Stimulated activated CD4-positive, alpha-beta T cell treated with anti-CD3 and anti-CD28 coated beads, Interleukin-4, amount 100 ng/mL, for 4 hours (primary cell): Measurements from ENCODE around the gene SMIM36.
A peak's percentile ranks its signal among the peaks of the same experiment; 100 is the strongest.
"Not testable (repeated sequence)": the region's sequence is repeated elsewhere in the genome, so short reads cannot be mapped to it uniquely, and the experiment has no call there.

Source experiments
- DNase-seq, 2 experiments: peaks; one replicate each; pipeline ENCODE4 v3.0.0-alpha.2; 2020

Gene SMIM36

GRCh38 chr17:55510986-55511721 lies at the start of gene SMIM36:
SMIM36 (minus strand) TSS chr17:55511452.
- no peak for DNase-seq

DNA sequence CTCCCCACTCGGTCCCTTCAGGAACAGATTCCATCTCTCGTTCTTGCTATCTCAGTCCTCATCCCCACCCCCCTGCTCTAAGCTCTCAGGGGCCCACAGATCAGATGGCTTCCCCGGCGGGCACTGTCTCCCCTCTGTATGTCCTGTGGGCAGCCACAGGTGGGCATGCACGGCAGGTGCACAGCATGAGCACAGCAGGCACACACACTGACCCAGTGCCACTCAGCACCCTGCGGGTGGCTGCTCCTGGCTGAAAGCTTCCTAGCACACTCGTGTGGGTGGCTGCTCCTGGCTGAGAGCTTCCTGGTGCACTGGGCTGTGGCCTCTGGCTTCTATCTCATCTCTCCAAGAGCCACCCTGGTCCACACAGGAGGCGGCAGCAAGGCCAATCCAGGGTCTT lies 44.5 kb upstream of the SMIM36 start:
- DNase-seq = no peak

DNA sequence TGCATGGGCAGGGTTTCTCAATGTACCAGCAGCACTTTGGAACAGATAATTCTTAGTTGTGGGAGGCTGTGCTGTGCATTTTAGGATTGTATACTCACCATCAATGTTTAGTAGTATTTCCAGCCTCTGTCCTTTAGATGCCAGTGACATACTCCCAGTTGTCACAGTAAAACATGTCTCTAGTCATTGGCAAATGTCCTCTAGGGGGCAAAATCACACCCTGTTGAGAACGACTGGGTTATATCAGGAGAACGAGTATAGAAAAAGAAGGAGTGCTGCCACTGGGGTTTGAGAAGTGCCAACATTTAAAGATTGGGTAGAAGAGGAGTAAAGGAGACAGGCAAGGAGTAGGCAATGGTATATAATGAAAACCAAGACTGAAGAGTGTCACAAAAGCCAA lies 37.9 kb upstream of the SMIM36 start:
- DNase-seq = no peak

GRCh38 chr17:55546991-55547664 lies 35.9 kb upstream of the SMIM36 start:
- DNase-seq = no peak

GRCh38 chr17:55546481-55546880 lies 35.2 kb upstream of the SMIM36 start:
- DNase-seq = no peak

- no peak for DNase-seq
Observed at GRCh38 chr17:55545806-55546205, 34.6 kb upstream of the SMIM36 start.

GRCh38 chr17:55543709-55544108 lies 32.5 kb upstream of the SMIM36 start:
- DNase-seq = no peak

DNA sequence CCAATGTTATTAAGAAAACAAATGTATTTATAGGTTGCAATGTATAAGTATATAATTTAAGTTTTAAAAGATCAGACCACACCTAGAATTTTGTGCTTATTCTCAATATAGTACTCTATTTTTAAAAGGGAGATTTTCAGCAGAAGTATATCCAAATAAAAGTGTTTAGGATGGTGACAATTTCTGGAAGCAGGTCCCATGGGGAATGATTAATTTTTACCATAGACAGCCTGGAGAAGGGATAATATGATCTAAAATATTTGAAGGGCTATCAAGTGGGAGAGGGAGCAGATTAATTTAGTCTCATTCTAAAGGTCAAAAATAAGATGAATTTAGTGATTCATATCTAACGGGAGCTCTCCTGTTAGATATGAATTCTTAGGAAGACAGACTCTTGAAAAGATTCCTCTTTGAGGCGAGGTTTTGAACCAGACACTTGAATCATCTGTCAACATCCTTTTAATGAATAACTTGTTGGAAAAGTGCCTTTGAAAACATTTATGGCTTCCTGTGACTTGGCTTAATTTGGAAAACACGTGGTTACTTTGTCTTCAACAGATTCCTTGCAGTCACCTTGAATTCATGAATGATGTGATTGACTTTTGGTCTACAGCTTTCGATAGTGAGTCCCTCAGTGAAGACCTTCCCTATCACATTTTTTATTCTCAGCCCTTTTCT lies 29.3 kb upstream of the SMIM36 start:
- no peak for DNase-seq

GRCh38 chr17:55536205-55536604 lies 25.0 kb upstream of the SMIM36 start:
- DNase-seq = no peak

DNA sequence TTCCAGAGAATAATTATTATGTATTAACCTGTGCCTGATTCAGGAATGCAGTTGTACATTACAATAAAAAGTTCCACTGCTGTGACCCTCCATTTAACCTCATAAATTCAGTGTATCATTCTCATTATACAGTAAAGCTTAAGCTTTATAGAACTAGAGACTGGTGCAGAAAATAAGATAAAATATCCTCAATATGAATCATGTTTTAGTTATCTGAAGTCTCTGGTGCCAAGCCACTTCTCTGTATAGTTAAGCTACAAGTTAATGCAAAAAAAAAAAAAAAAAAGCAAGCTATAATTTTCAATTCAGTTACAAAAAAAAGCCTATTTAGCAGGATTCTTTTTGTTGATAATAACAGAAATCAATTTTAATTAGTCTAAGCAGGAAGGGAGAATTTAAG lies 22.4 kb upstream of the SMIM36 start:
- DNase-seq = no peak

GRCh38 chr17:55532670-55533069 lies 21.4 kb upstream of the SMIM36 start:
- DNase-seq = no peak

DNA sequence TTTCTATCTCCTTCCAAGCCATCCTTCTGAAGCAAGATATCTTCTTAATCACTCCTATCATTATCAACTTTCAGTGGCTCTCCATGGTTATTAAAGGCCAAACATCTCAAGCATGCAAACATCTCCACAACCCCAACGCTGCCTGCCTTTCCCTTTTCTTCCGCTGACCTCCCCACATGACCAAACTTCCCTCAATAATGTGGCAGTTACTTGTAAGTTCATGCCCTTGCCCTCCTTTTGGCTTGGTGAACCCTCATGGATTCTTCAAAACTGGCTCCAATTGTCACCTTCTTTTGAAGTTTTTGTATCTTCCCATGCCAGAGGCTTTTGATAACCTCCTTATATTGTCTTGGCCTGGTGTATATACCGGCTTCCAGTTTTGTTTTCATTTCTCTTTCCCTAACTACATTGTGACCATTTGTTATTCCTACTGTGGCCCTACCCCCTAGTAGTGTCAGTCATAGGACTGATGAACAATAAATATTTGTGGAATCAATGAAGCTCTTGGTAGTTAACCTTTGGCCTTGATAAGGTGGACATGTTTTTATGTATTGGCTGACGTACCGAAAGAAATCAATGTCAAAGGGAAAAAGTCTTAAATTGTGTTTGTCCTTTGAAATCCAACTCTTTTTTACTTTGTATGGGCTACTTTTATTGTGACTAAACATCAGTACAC lies 19.9 kb upstream of the SMIM36 start:
- no peak for DNase-seq

DNA sequence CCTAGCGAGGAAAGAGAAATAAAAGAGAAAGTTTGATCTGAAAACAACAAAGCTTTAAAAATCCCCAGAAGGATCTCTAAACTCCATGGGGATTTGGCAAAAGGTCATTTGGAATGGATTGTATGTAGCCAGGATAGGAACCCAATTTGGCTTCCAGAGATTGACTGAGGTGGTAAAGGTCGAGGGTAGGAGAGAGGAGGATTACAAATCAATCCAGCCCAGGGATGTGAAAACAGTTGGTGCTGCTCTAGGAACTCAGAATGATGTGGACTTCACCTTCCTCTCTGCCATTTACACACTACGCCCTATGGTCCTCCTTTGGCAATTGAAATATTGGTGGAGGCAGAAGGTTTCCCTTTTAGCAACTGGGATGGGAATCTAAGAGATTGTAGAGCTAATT lies 18.8 kb upstream of the SMIM36 start:
- DNase-seq = no peak

GRCh38 chr17:55527540-55528118 lies 16.4 kb upstream of the SMIM36 start:
- no peak for DNase-seq

- DNase-seq = no peak
Observed at GRCh38 chr17:55524440-55525220, 13.4 kb upstream of the SMIM36 start.

- DNase-seq = not testable (repeated sequence)
Observed at GRCh38 chr17:55523032-55523431, 11.8 kb upstream of the SMIM36 start.

DNA sequence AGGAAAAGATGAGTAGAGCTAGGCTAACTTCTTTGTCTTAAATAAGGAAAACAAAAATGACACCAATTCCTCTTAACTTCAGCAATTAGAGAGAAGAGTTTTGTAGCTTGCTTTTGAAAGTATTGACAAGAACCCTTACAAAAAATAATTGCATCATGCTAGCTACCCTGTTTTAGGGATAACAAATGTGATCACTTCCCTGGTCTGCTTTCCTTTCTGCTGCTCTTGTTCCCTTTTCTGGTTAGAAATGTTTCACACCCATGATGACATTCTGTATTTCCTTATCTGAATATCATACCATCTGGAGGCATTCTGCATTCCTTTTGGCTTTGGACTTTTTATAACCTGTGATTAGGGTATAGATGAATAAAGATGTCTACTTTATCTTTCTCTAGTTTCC lies 9.9 kb upstream of the SMIM36 start:
- DNase-seq = no peak

DNA sequence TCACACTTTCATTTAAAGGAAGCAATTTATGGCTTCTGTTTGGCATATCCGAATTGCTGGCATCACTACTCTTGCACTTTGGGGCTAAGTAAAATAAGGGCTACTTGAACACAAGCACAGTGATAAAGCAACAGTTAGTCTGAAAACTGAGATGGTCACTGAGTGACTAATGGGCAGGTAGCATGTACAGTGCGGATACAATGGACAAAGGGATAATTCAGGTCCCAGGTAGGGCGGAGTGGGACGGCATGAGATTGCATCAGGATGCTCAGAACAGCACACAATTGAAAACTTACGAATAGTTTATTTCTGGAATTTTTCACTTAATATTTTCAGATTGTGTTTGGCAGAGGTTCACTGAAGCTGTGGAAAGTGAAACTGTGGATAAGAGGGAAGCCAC lies 9.2 kb upstream of the SMIM36 start:
- DNase-seq = no peak

- DNase-seq = no peak
Observed at GRCh38 chr17:55518510-55518909, 7.3 kb upstream of the SMIM36 start.

GRCh38 chr17:55513885-55514590 lies 2.8 kb upstream of the SMIM36 start:
- DNase-seq = peak; percentile 49 to 60

- DNase-seq = not testable (repeated sequence)
Observed at GRCh38 chr17:55507669-55508068, 3.6 kb downstream of the SMIM36 start.

DNA sequence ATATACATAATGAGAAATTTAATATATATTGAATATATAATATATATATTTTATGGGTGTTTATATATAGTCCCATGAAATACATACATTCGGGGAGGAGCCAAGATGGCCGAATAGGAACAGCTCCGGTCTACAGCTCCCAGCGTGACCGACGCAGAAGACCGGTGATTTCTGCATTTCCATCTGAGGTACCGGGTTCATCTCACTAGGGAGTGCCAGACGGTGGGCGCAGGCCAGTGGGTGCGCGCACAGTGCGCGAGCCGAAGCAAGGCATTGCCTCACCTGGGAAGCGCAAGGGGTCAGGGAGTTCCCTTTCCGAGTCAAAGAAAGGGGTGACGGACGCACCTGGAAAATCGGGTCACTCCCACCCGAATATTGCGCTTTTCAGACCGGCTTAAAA lies 9.6 kb downstream of the SMIM36 start:
- not testable (repeated sequence) for DNase-seq
